Measurements from ENCODE around the gene RFX8. TPM values are rescaled to one million over a fixed set of nuclear protein-coding genes. Genes with fewer than 3 reads are reported as not detected.
A peak's percentile ranks its signal among the peaks of the same experiment; 100 is the strongest.
"Not testable (repeated sequence)": the region's sequence is repeated elsewhere in the genome, so short reads cannot be mapped to it uniquely, and the experiment has no call there.

RFX8 gene
- total RNA-seq, 1 donor from 2014 or later: not detected

- no peak for DNase-seq (ENCODE audit: low read depth)
Observed at GRCh38 chr2:101440127-101440738, 34.7 kb downstream of the RFX8 start.

- no peak for DNase-seq (ENCODE audit: low read depth)
Observed at GRCh38 chr2:101439716-101440115, 35.2 kb downstream of the RFX8 start.

DNA sequence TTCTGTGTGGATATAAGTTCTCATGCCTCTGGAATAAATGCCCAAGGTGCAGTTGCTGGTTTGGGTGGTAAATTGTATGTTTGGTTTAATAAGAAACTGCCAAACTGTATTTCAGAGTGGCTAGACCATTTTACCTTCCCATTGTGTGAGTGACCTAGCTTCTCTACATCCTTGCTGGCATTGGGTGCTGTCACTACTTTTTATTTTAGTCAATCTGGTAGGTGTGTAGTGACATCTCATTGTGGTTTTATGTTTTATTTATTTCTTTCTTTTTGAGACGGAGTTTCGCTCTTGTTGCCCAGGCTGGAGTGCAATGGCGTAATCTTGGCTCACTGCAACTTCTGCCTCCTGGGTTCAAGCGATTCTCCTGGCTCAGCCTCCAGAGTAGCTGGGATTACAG, 36.4 kb downstream of the RFX8 start:
- not testable (repeated sequence) for DNase-seq (ENCODE audit: low read depth)

DNA sequence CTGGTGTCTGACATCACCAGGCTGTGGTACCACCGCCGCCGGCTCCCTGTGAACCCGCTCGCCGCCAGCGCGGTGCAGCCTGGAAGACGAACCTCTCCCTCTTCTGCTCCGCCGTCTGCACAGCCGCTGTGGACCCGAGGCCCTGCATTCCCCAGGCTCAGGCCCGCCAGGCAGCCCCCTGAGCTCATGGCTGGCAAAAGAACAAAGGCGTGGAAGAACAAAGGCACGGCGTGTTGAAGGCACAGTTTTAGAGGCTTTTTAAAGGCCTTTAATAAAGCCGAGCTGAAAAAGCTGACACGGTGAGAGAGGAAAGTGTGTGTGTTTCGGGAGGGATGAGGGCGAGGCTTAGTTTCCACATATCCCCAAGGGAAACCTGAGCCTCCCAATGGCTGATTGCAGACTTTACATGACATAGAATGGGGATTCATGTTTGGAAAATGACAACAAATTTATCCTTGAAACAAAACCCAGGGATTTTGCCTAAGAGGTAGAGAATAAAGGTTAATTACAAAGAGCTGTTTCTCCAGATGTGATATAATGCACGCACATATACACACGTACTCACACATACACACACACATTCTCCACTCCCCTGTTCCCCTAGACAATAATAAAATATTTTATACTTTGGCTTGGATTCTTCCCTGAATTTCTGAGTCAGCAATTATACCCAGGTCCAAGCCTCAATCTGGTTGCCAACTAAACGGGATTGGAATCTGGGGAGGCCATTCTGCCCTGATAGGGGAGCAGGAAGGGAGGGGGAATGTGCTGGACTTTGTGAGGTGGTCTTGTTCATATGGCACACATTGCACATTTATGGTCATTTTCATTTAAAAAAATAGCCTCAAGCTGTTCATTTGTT, 39.7 kb downstream of the RFX8 start:
- no peak for DNase-seq (ENCODE audit: low read depth)

GRCh38 chr2:101433465-101433864, 41.4 kb downstream of the RFX8 start:
- no peak for DNase-seq (ENCODE audit: low read depth)

DNA sequence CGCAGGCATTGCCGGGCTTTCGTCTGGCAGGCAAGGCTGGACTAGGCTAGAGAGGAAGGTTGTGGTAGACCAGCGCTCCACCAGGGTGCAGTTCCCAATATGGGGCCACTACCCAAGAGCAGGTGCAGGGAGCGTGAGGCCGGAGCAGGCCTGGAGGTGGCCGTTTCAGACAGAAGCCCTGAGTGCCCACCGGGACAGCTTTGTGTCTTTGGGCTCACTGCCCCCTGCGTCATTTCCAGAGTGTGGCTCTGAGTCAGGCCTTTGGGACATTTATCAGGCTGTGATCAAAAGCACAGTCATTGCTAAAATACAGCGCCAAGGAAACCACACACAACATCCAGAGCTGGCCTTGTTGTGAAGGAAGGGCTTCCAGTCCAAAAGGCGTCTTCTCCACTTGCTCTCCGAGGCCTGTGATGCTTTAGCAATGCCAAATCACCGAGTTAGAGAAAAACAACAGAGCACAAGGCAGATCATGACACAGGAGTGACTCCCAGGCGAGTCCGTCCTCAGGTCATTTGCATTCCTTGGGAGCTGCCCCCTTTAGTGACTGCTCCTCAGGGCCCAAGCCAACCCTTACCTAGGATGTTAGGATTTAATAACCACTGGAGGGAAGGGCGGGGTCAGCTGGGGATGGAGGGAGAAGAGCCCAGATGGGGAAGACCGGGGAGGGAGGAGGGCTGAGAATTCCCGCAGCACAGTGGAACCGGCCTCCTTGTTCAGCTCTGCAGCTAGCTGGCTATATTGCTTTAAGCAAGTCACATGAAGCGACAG, 42.3 kb downstream of the RFX8 start:
- no peak for DNase-seq (ENCODE audit: low read depth)

- DNase-seq (ENCODE audit: low read depth): no peak
Observed at GRCh38 chr2:101431486-101431885, 43.4 kb downstream of the RFX8 start.

- no peak for DNase-seq (ENCODE audit: low read depth)
Observed at GRCh38 chr2:101430156-101430555, 44.8 kb downstream of the RFX8 start.

GRCh38 chr2:101429453-101429852, 45.5 kb downstream of the RFX8 start:
- DNase-seq (ENCODE audit: low read depth): no peak

DNA sequence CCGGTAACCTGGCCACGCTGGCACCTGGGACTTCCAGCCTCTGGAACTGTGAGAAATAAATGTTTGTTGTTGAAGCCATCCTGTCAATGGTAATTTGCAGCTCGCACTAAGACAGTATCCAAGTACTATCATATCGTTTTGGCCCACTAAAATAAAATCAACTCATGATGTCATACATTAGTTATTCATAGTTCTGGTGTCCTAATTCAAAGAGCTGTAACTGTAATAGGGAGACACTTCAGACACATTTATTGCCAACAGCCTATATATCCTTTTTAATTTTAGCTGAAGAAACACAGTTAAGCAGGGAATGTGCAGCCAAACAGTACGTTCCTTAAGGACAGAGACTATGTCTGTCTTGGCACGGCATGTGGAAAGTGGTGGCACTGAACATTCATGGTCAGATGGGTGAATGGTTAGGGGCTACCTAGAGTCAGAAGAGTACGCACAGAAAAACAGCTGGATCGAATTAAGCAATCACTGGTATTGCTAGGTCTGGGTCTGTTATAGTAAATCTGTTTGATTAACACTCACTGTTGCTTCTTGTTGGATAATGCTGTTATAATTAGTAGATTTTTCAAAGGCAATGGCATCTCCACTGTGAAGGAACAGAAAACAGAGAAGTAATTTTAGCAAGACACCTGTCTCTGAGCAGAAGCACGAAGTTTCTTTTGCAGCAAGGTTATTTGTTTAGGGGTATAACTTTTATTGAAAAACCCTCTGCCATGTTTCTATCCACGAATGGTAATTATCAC, 46.3 kb downstream of the RFX8 start:
- no peak for DNase-seq (ENCODE audit: low read depth)

GRCh38 chr2:101427743-101428142, 47.2 kb downstream of the RFX8 start:
- DNase-seq (ENCODE audit: low read depth): no peak

DNA sequence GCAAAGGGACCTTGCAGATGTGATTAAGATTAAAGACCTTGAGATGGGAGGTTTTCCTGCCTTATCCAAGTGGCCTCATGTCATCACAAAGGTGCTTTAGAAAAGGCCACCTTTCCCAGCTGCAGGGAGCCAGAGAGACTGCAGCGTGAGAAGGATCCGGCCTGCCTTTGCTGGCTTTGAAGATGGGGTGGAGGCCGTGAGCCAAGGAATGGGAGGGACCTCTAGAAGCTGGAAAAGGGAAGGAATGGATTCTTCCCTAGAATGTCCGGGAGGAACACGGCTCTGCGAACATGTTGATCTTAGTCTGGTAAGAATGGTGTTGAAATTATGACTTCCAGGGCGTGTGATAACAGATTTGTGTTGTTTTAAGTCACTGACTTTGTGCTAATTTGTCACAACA, 47.7 kb downstream of the RFX8 start:
- DNase-seq (ENCODE audit: low read depth): no peak

DNA sequence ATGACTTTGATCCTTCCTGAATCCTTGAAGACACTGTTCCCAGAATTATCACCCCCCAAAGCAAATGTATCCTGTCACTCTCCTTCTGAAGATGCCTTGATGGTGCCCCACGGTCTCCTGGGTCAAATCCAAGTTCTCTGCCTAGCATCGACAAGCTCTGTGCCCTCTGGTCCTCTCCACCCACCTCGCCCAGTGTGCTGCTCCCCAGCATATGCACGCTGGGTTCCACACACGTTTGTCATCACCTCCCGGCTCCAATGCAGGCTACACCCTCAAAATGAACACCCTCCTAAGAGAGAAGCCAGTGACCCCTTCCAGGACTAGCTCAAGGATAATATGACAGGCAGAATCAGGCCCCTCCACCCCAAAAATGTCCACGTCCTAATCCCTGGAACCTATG, 48.1 kb downstream of the RFX8 start:
- no peak for DNase-seq (ENCODE audit: low read depth)

- no peak for DNase-seq (ENCODE audit: low read depth)
Observed at GRCh38 chr2:101420623-101421022, 54.3 kb downstream of the RFX8 start.

GRCh38 chr2:101419096-101419663, 55.7 kb downstream of the RFX8 start:
- peak; percentile 56 for DNase-seq (ENCODE audit: low read depth)

DNA sequence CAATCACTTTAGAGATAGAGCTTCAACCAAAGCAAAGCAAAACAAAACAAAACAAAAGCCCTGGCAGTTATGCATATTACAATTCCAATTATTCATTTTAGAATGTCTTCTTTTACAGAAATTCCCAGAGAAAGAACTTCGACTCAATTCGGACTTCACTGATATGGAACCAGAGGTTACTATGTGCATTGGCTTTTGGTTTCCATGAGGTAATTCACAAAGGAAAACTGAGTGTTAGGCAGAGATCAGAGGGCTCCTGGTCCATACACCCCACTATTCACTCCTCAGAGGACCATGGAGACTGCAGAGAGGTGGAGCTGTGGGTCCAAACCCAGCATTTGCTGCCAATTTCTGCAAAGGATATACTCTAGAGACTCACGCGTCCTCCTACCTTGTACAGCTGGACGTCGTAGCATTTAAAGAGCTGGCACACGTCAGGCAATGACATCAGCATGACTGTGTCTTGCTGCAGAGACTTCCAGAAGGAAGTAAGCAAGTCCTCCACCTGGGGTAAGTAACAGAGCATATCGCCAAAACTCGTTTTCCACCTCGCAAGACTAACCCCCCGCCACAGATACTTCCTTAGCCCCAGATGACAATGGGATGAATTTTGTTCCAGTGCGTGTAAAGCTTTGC, 56.3 kb downstream of the RFX8 start:
- DNase-seq (ENCODE audit: low read depth): no peak

GRCh38 chr2:101416609-101417008, 58.3 kb downstream of the RFX8 start:
- DNase-seq (ENCODE audit: low read depth): no peak

DNA sequence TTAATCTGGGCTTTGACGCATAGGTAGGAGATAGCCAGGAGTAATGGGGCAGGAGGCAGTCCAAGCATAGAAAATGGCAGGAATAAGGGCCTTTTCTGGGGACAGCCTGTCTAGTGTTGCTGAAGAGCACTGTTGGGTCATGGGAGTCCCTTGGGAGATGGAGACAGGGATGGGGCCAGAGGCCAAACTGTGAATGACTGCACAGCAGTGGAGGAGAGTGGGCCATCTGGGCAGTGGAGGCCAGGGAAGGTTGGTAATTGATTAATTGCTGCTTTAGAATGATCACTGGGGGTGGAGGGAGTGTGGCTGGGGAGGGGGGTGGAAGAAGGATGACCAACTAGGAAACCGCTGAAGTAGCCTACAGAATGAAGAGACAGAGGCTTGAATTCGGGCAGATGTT, 59.0 kb downstream of the RFX8 start:
- DNase-seq (ENCODE audit: low read depth): no peak

DNA sequence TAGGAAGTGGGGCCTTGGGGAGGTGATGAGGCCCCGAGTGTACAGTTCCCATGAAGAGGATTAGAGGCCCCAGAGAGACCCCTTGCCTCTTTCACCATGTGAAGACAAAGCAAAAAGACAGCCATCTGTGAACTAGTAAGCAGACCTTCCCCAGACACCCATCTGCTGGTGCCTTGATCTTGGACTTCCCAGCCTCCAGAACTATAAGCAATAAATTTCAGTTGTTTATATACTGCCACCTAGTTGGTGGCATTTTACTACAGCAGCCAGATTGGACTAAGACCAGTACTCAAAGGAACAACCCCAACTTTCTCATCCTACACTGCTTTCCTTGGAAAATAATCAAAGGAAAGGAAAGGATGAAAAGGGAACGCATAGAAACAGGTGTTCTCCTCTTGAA, 59.7 kb downstream of the RFX8 start:
- DNase-seq (ENCODE audit: low read depth): no peak

DNA sequence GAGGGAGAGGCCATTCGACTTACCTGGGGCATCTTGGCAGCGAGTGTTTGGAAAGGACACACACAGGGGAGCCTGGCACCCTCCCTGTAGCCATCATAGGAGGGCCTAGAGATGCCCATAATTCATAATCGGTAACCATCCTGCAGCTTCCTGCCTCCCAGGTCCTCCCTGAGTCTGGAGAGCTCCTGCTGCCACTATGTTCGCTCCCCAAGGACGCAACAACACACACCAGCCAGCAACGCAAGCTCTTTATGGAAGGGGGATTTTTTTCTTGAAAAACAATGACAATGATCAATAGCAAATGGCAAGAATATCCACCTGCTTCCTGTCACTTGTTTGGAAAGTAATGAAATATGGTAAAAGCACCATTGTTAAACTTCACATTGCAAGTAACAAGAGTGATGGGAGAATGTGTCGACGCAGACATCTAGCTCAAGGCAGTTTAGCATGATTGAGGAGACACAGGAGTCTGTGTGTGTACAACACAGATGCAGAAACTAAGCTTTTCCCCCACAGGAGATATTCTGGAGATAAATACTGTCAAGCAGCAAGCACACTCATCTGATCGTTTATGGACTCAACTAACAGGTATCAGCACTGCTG, 62.7 kb downstream of the RFX8 start:
- DNase-seq (ENCODE audit: low read depth): no peak

DNA sequence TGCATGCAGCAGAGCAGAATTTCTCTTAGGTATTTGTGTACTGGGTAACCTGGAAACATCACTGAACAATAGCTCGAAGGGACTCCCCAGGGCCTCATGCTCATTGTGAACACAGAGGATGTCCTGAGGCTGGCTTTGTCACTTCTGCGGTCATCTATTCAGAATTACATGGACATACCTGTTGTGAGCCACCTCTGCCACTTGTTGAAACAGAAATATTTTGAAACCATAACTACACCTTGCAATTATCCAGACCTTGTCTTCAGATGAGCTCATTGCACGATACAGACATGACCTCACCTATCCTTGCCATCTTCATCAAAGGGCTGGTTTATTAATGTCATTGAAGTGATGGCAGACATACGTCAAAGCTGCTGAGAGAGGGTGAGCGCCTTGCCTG, 64.2 kb downstream of the RFX8 start:
- peak; percentile 57 for DNase-seq (ENCODE audit: low read depth)

Data from renal cortical epithelial cell (primary cell).